GM12874 (cell line): ENCODE measurements around the gene KSR2.

Experiments
- CTCF ChIP-seq: IDR thresholded peaks from 2 replicates; pipeline ENCODE4 v1.5.1; 2011; ENCODE audit warnings: low read depth, mild to moderate bottlenecking, control low read depth, low read length, moderate library complexity; ENCODE audit not compliant: insufficient read depth

The KSR2 gene

GRCh38 chr12:117980616-117981015, 11.8 kb upstream of the KSR2 start:
- no peak for TF ChIP-seq CTCF

- TF ChIP-seq CTCF = no peak
These were observed 8.6 kb upstream of the KSR2 start for GRCh38 chr12:117977373-117977772.

GRCh38 chr12:117975006-117975405, 6.2 kb upstream of the KSR2 start:
- no peak for TF ChIP-seq CTCF

- TF ChIP-seq CTCF = no peak
These were observed 3.5 kb upstream of the KSR2 start for GRCh38 chr12:117972301-117972700.

- no peak for TF ChIP-seq CTCF
These were observed 1.5 kb upstream of the KSR2 start for GRCh38 chr12:117970334-117970733.

GRCh38 chr12:117968151-117968789, 520 bp downstream of the KSR2 start:
- TF ChIP-seq CTCF = no peak

GRCh38 chr12:117967512-117967911, 1.3 kb downstream of the KSR2 start:
- TF ChIP-seq CTCF = no peak
